GM04503 (cell line): ENCODE data around the gene FOXI1.
A peak's percentile ranks its signal among the peaks of the same experiment; 100 is the strongest.
"Not testable (repeated sequence)": the region's sequence is repeated elsewhere in the genome, so short reads cannot be mapped to it uniquely, and the experiment has no call there.

Source experiments
- DNase-seq: peaks from one replicate; pipeline ENCODE4 v3.0.0-alpha.2; 2012; ENCODE audit warnings: low read depth

Gene FOXI1

DNA sequence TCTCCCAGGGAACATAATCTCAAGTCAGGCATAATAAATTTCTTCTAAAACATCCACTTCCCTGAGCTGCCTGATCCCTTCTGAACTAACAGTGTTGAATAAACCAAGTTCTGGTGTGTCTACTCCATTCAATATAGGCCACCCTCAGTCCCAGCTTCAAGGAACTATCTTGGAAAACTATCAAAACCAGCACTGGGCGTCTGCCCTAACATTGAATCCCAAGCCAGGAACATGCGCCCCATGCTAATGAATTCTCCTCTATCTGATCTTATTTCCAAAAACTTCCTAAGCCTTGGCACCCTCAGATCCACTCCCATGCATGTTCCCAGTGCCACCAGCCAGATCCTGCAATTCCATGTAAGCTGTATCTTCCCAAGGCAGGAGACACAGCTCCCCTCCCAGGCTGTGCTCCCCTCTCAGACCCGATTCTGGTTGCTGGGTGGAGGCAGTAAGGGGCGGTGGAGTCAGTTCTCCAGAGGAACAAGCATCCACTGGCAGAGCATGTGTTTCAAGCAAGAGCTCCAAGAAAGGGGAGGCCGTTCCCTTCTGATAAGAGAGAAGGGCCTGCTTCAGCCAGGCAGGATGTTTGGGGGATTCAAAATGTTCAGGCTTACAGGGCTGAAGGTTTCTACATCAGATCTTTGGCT is 13.1 kb upstream of the FOXI1 start:
- DNase-seq, result no peak

DNA sequence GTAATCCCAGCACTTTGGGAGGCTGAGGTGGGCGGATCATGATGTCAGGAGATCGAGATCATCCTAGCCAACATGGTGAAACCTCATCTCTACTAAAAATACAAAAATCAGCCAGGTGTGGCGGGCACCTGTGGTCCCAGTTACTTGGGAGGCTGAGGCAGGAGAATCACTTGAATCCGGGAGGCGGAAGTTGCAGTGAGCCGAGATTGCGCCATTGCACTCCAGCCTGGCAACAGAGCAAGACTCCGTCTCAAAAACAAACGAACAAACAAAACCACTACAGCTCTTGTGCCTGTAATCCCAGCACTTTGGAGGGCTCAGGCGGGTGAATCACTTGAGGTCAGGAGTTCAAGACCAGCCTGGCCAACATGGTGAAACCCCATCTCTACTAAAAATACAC is 11.4 kb upstream of the FOXI1 start:
- DNase-seq, result not testable (repeated sequence)

DNA sequence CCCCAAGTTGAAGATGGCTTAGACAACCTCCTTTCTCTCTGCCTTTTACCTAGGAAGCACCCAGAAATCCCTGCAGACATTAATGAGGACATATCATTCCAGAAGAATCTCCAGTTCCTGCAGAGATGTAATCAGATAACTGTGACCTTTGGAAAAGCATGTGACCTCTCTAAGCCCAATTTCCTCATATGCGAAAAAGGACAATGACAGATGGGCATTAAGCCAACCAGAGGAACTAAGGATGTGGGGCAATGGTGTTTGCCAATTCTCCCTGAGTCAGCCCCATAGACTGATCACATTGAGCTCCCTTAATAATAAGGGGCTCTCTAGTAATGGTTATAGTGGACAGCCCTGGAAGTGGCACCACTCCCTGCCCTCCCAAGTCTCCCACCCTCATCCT is 10.1 kb upstream of the FOXI1 start:
- no peak for DNase-seq

DNA sequence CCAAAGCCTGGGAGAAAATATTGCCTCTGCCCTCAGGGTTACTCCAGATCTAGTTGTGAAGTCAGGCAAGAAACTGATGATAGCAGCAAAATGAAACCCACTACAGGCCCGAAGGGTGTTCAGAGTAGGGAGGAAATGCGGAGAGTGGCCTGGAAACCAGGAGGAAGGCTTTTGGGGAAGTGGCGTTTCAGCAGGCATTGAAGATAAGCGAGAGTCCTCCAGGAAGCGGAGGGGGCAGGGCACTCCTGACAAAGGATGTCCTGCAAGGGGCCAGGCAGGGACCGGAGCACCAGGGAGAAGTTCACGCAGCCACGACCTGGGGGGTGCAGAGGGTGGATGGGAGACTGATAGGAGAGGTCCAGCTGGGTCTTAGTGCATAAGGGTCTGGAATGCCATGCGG is 7.8 kb upstream of the FOXI1 start:
- no peak for DNase-seq

DNA sequence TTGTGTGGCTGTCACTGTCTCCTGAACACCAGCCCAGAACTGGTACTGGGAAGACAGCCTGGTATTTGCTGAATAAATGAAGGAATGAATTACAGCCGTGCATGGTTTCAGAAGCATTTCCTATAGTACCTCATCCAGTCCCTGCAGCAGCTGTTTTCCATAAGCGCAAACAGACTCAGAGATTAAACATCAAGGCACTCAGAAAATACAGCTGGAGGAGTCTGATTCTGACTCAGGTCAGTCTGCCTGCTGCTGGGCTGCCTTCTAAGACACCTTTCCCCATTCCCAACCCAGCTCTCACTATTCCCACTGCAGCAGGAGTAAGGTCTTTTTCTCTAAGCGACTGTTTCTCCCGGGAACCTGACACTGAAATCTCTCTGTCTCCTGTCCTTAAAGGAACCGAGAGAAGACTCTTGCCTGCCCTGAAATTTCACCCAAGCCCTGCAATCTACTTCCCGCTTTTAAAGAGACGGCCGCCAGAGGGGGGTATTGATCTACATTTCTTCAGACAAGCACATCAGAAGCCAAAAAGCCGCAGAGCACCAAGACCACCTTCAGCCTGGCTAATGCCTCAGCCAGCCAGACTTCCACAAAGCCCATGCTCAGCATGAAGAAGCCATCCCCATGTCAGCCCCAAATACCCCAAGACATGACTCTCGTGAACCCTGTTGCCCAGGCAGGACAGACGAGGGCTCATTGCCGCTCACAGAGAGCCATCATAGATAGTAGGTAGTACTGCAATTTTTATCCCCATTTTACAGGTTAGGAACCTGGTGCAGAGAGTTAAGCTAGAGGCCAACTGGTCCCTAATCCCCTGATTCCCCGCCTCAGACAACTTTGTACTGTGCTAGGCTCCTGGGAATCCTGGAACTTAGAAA is 5.4 kb upstream of the FOXI1 start:
- DNase-seq, result peak; percentile 21

DNA sequence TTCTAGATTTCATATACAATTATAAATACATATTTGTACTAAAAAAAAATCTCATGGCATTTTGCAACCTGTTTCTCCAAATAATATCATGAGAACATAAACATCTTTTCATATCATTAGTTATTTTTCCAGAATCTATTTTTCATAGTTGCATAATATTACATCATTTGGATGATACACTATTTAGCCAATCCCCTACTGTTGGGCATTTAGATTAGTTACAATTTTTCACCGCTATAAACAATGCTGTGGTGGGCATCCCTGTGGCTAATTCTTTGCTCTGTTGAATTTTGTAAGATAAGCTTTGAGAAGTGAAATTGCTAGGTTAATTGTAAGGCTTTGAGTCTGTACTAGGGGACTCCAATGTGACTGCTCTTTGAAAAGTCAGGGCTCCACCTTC is 2.2 kb upstream of the FOXI1 start:
- DNase-seq, result no peak

DNA sequence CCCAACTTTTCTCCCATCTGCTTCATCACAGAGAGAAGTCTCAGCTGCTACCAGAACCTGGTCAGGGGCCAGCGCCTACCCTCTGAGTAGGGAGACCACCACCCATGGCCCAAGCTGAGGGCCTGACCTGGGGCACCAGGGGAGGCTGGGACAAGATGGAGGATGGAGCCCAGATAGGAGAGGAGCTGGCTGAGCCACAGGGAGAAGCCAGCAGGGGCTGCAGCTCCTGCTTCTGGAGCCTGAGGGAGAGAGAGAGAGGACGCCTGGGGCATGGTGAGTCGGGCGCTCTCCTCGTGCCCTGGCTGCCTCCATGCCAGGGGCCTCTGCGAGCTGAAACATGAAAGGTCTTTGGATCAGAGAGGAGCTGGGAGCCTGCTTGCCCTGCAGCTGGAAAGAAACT is 1.4 kb upstream of the FOXI1 start:
- no peak for DNase-seq

DNA sequence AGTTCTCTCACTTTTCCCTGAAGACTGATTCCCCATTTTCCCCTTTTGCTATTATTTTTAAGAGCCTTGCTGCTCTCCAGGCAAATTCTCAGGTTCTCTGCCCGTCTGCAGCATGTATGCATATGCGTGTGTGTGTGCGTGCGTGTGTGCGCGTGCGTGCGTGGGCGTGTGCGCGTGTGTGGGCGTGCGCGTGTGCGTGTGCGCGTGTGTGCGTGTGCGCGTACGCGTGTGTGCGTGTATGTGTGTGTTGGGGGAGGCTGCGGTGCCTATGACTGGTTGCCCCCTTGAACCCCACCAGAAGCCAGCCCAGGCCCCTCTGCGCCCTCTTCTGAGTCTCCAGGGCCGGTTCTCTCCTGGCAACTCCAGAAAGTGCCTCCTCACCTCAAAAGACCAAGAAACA is 987 bp upstream of the FOXI1 start:
- no peak for DNase-seq

DNA sequence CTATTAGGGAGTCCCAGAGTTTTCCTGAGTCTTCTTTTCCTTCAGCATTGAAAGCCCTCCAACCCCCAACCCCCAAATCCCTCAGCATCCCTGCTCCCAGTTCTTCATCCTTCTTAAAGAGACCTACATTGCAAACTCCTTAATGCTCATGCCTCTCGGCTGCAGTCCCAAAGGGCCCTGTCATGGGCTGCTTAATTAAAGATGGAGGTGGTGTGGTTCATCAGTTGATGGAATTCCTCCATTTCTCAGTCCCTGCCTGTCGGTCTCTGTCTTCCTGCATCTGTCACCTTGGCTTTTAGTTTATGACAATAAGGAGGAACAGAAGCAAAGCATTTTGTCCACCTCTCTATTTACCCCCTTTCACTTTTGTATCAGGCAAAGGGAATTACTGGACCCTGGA is 2.0 kb downstream of the FOXI1 start:
- no peak for DNase-seq

DNA sequence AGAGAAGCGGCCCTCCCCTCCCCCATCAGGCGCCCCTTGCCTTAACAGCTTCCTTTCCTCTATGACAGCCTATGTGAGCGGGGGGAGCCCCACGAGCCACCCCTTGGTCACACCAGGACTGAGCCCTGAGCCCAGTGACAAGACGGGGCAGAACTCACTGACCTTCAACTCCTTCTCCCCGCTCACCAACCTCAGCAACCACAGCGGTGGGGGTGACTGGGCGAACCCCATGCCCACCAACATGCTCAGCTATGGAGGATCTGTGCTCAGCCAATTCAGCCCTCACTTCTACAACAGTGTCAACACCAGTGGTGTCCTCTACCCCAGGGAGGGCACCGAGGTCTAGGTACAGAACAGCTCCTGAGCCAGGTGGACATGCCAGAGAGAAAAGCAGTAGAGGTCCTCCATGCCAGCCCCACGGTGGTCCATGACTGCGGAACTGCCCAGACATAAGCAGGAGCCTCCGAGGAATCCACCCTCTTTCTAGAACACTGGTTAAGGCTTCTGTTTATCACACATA is 2.6 kb downstream of the FOXI1 start:
- DNase-seq, result no peak

DNA sequence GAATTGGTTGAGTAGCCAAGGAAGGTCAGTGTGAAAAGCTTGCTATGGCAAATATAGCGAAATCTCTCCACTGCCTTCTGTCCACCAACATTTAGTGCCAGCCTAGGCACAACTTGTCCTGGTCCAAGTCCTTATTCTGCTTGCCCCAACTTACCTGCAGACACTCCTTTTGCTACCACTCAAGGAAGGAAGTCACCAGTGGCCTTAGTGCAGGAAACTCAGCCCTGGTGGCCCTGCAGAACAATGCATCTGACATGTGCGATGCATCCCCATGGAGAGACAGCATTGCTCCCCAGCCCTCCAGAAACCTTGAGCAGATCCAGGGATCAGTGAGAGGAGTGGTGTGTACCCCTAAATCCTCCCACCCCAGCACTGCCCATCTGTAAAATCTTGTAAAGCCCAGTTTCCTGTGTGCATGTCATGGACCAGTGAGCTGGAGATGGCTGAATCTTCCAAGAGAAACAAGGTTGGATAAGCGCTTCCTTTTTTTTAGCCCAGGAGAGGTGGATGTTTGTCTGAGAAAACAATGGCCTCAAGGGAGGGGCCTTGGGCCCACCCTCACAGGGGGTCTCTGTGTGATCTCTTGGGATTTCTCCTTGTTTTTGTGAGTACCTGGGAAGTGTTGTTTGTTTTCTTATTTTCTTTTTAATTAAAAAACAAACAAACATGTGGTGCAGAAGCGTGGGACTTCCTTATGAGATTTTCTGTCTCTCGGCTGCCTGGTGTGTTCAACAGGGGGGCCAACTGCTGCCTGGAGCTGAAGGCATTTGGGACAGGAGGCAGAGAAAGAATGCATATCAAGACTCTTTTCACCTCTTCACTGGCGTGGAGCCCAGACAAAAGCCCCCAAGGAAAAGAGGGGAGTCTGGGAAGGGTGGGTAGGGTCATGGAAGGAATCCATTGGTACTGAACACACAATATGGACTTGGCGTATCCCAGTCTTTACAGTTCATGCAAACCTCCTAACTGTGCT is 3.6 kb downstream of the FOXI1 start:
- DNase-seq, result no peak

DNA sequence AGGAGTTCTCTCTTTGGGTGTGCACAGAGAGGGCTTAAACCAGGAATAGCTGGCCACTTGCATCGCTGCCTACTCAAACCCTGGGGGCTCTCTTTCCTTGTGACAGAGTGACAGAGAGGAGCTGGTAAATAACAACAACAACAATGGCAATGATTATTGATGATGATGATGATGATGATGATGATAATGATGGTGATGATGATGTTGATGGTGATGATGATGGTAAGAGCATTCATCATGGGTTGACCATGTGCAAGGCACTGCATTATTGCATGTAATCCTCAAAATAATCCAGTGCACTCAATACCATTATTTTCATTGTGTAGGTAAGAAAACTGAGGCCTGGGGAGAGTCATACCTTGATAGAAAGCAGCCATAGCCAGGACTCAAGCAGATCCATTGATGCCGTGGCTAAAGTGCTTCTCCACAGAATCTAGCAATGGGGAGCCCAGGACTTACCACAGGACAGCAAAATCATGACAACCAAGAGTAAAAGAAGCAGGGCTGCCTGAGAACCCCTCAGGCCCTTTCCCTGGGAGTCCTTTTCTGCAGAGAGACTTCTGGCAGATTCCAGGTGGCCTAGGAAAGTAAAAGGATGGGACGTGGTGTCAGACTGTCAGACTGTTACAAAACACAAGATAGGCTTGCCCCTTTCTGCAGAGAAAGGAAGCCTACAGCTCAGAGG is 4.8 kb downstream of the FOXI1 start:
- no peak for DNase-seq

DNA sequence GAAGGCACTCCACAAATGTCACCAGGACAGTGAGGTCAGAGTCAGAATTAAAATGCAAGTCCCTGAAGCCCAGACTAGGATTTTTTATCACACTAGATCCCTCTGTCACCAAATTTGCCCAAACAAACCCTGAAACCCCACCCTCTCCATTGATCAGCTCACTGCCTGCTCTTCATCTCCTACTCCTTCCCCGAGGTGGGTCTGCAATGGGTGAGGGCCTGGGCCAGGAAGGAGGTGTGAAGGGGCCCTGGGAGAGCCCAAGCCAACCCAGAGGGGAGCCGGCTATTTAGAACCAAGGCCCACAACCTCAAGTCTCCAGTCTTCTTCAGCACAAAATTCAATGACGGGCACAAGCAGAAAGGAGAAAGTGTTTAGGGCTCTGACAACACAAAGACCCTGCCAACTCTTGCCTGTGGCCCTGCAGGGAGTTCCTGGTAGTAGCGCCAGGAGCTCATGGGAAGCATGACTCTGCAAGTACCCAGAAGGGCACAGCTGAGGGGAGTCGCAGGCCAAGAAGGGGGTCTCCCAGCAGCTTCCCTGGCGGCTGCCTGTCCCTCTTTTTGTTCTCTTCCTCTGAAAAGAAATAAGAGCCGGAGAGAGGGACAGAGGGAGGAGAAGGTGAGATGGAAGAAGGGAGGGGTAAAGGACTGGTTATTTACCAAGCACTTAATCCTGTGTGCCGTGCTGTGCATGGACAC is 5.5 kb downstream of the FOXI1 start:
- no peak for DNase-seq

DNA sequence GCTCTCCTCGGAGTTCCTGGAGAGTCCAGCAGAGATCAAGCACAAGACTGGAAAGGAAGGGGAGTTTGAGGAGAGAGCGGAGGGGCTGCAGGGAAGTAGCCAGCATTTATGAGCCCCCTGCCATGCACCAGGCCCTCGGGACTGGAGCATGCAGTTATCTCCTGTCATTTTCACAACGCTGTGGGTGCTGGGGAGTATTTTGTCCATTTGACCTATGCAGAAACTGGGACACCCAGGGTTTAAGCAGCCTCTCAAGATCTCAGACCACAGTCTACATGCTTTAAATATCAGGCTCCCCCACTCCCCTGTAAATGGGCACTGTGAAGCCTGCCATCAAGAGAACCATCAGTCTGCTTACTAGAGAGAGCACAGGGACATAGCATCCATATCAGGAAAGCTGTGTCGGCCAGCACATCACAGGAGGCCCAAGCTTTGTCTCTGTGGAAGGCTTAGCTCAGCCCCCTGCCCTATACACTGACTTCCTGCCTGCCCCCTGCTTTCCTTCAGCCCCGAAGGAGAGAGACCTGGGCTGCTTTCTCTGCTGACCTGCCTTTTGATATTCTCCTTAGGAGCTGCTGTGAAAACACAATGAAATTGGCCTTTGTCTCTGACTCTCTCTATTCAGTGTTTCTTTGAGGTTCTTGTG is 7.3 kb downstream of the FOXI1 start:
- no peak for DNase-seq

DNA sequence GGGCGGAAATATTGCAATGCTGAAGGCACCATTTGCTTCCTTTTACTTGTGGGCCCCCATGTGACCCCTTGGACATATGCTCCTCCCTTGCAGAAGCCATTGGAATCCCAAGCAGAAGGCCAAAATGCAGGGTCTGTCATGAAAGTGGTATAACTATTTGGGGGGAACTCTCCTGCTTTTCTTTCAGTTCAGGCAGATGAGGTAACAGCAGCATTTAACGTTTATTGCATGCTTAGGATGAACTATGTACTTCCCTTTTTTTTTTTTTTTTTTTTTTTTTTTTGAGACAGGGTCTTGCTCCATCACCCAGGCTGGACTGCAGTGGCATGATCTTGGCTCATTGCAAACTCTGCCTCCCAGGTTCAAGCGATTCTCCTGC is 7.8 kb downstream of the FOXI1 start:
- no peak for DNase-seq

DNA sequence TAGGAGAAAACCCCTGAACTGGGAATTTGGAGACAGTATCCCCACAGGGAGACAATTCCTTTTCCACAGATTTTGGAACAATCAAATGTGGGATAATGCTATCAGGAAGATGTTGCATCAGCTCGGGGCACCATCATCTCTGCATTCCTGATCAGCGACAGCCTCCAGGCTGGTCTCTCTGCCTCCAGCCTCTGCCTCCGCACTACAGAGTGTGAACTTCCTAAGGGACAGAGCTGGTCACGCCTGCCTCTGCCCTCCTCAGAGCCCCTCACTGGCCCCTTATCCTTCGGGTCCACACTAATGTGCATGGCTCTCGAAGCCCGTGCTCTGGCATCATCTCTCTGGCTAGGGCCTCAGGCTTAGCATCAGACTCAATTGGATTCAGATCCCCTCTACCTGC is 8.6 kb downstream of the FOXI1 start:
- DNase-seq, result no peak

DNA sequence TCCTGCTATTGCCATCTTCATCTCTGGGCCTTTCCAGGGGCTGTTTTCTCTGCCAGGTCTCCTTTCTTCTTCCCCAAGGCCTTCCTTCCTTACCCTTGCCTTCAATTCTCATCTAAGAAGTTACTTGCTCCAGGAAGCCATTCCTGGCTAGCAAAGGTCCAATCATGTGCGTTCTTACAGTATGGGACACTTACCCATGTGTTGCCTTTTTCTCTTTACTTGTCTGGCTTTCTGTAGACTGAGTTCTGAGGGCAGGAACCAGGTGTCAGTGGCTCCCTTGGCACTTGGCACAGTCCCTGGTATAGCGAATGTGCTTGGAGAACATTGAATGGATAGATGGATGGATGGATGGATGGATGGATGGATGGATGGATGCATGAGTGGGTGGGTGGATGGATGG is 10.2 kb downstream of the FOXI1 start:
- no peak for DNase-seq

DNA sequence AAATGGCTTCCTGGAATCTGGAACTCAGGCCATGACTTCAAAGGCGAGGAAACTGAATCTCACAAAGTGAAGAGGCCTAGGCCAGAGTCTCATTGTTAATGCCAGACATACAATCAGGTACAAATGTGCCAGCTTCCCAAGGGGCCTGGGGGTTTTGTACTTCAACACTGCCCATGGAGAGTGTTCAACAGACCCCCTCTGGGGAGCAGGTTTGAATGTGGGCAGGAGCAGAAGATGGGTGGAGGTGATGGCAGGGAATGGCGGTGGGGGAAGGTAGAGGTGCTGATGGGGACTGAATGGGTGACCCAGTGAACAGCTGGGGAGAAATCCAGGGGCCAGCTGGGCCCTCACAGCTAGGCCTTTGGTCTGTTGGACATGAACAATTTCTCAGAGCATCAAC is 12.0 kb downstream of the FOXI1 start:
- no peak for DNase-seq

DNA sequence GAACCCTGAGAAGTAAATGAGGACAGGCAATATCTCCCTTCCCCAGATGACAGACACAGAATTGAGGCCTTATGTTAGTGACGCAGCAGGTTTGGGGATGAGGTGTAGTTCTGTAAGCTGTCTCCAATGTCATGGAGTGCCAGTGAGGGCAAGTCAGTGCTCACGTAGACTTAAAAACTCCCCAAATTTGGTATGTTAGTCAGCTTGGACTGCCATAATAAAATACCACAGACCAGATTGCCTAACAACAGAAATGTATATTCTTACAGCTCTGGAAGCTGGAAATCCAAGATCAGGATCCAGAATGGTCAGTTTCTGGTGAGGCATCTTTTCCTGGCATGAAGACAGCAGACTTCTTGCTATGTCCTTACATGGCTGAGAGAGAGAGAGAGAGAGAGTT is 14.9 kb downstream of the FOXI1 start:
- peak; percentile 80 for DNase-seq

DNA sequence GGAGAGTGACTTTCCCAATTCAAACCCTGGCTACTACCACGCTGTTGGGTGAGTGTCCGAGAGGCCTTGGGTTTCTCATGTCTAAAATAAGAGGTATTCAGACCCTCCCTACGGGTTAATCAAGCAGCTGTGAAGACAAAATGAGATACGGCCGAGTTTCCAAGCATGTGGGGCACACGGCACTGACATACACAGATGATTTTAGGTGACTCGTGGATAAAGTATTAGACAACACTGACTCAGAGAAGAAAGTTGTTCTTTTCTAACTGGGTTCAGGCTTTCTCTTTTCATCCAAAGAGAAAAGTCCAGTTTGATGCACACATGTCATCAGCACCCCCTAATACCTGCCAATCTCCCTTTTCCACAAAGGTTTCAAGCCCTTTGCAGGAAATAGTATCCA is 15.6 kb downstream of the FOXI1 start:
- no peak for DNase-seq

DNA sequence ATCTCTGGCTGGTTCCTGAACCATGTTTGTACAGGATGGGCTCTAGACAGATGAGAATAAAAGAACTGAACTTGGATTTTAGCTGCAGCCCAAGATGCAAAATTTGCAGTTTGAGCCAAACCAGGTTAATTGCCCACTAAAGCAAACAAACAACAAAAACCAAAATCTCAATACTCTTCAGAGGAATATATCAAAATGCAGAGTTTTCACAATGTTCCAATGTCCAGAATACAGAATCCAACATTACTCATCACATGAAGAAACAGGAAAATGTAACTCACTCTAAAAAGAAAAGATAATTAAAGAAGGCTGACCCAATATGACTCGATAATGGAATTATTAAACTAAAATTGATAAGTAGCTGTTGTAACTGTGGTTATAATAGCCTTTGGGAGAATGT is 20.4 kb downstream of the FOXI1 start:
- no peak for DNase-seq
